ENCODE results near the gene KLF1. TPM values are rescaled to one million over a fixed set of nuclear protein-coding genes. Genes with fewer than 3 reads are reported as not detected.
"Not testable (repeated sequence)": the region's sequence is repeated elsewhere in the genome, so short reads cannot be mapped to it uniquely, and the experiment has no call there.

The KLF1 gene
- total RNA-seq, 1 experiment from 2014 or later = not detected

GRCh38 chr19:12921047-12921446 is 34.0 kb upstream of the KLF1 start:
- TF ChIP-seq CTCF (IDR thresholded peaks at IDR 0.05; ENCODE audit: unreplicated experiment) = no peak
- CTCF ChIA-PET = no interaction called here
- Mint-ChIP-seq H3K36me3 (ENCODE audit: insufficient read depth, unreplicated experiment) (peaks cover 69% of the 10 kb centered on the region), H3K27ac (ENCODE audit: unreplicated experiment) (no peak overlapping the region), H3K4me3 (ENCODE audit: low read depth, unreplicated experiment) (no peak overlapping the region), H3K27me3 (ENCODE audit: unreplicated experiment) (no peaks in the 10 kb centered on the region), H3K9me3 (ENCODE audit: low read depth, unreplicated experiment) (no peaks in the 10 kb centered on the region), H3K4me1 (ENCODE audit: low read depth, unreplicated experiment) (no peaks in the 10 kb centered on the region)
- DNase-seq = no peak
- intact Hi-C loops (cut with micrococcal nuclease; ENCODE audit: unreplicated experiment) = no loop called here
- no TSS peak for BruUV-seq (replicated peaks)

- Mint-ChIP-seq H3K4me1 (ENCODE audit: low read depth, unreplicated experiment) (no peaks in the 10 kb centered on the region), H3K4me3 (ENCODE audit: low read depth, unreplicated experiment) (peak overlapping the region; percentile 64), H3K9me3 (ENCODE audit: low read depth, unreplicated experiment) (no peaks in the 10 kb centered on the region), H3K27me3 (ENCODE audit: unreplicated experiment) (no peaks in the 10 kb centered on the region), H3K27ac (ENCODE audit: unreplicated experiment) (peak overlapping the region; percentile 91), H3K36me3 (ENCODE audit: insufficient read depth, unreplicated experiment) (peaks cover 53% of the 10 kb centered on the region)
- BruUV-seq (replicated peaks) = no TSS peak
- CTCF ChIA-PET = no interaction called here
- intact Hi-C loops (cut with micrococcal nuclease; ENCODE audit: unreplicated experiment) = no loop called here
- no peak for TF ChIP-seq CTCF (IDR thresholded peaks at IDR 0.05; ENCODE audit: unreplicated experiment)
- DNase-seq = no peak
These were observed 31.3 kb upstream of the KLF1 start for GRCh38 chr19:12918253-12918652.

- H3K4me1 Mint-ChIP-seq (ENCODE audit: low read depth, unreplicated experiment); H3K27ac Mint-ChIP-seq (ENCODE audit: unreplicated experiment); intact Hi-C loops (cut with micrococcal nuclease; ENCODE audit: unreplicated experiment); H3K9me3 Mint-ChIP-seq (ENCODE audit: low read depth, unreplicated experiment); BruUV-seq (replicated peaks); CTCF ChIA-PET; H3K4me3 Mint-ChIP-seq (ENCODE audit: low read depth, unreplicated experiment); DNase-seq; H3K27me3 Mint-ChIP-seq (ENCODE audit: unreplicated experiment): not testable (repeated sequence)
- H3K36me3 Mint-ChIP-seq (ENCODE audit: insufficient read depth, unreplicated experiment) = peaks cover 33% of the 10 kb centered on the region
These were observed 28.9 kb upstream of the KLF1 start for GRCh38 chr19:12915860-12916259.

DNA sequence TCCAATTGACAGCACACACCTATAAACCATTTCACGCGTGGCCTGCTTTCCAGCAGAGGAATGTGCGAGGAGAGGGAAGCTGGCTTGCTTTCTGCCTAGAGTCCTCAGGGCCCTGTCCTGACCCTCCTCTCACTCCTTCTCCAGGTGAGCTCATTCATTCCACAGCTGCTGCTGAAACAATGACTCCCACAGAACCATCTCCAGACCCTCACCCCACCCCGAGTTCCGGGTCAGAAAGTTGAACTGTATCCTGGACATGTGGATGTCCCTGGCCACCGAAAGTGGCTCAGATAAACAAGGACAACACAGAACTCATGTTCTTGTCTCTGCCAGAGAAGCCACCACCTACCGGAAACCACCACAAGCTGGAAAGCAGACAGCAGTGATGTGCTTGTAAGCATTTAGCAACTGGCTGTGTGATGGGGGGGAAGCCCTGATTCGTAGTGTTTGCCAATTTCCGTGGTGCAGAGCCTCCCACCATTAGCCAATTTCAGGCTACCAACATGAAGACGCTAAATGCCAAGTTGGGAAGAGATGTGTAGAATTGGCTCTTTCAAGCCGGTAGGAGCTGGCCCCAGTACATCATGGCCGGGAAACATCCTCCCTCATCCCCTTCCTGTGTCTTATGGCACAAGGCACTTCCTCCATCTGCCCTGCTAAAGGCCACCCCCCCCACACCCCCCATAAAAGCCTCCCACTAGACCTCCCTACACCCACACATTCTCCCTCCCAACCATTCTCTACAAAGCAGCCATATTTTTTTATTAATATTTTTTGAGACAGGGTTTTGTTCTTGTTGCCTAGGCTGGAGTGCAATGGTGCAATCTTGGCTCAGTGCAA is 27.1 kb upstream of the KLF1 start:
- Mint-ChIP-seq H3K4me1 (ENCODE audit: low read depth, unreplicated experiment) (no peaks in the 10 kb centered on the region), H3K27me3 (ENCODE audit: unreplicated experiment) (no peaks in the 10 kb centered on the region), H3K27ac (ENCODE audit: unreplicated experiment) (no peak overlapping the region), H3K9me3 (ENCODE audit: low read depth, unreplicated experiment) (no peaks in the 10 kb centered on the region), H3K36me3 (ENCODE audit: insufficient read depth, unreplicated experiment) (peaks cover 17% of the 10 kb centered on the region), H3K4me3 (ENCODE audit: low read depth, unreplicated experiment) (no peak overlapping the region)
- CTCF ChIA-PET = no interaction called here
- no peak for TF ChIP-seq CTCF (IDR thresholded peaks at IDR 0.05; ENCODE audit: unreplicated experiment)
- no TSS peak for BruUV-seq (replicated peaks)
- intact Hi-C loops (cut with micrococcal nuclease; ENCODE audit: unreplicated experiment) = no loop called here
- no peak for DNase-seq

- no peak for DNase-seq
- Mint-ChIP-seq H3K4me3 (ENCODE audit: low read depth, unreplicated experiment) (no peak overlapping the region), H3K36me3 (ENCODE audit: insufficient read depth, unreplicated experiment) (peaks cover 9% of the 10 kb centered on the region), H3K9me3 (ENCODE audit: low read depth, unreplicated experiment) (no peaks in the 10 kb centered on the region), H3K27ac (ENCODE audit: unreplicated experiment) (no peak overlapping the region), H3K27me3 (ENCODE audit: unreplicated experiment) (no peaks in the 10 kb centered on the region), H3K4me1 (ENCODE audit: low read depth, unreplicated experiment) (no peaks in the 10 kb centered on the region)
- no peak for TF ChIP-seq CTCF (IDR thresholded peaks at IDR 0.05; ENCODE audit: unreplicated experiment)
- intact Hi-C loops (cut with micrococcal nuclease; ENCODE audit: unreplicated experiment) = no loop called here
- CTCF ChIA-PET = no interaction called here
- no TSS peak for BruUV-seq (replicated peaks)
These were observed 26.1 kb upstream of the KLF1 start for GRCh38 chr19:12913011-12913561.
